Limb (tissue), 2 donors: ENCODE results near the gene UPF1.

Experiments used
- DNase-seq, 2 donors: peaks; one replicate each; pipeline ENCODE4 v3.0.0-alpha.2; 2016; ENCODE audit errors: extremely low spot score in 2 of 2

Gene UPF1

GRCh38 chr19:18871543-18871942 lies 39.8 kb downstream of the UPF1 start:
- DNase-seq, result no peak

GRCh38 chr19:18875726-18876125 lies 44.0 kb downstream of the UPF1 start:
- no peak for DNase-seq

GRCh38 chr19:18876865-18877264 lies 45.1 kb downstream of the UPF1 start:
- DNase-seq, result no peak

- DNase-seq, result no peak
Observed at GRCh38 chr19:18878058-18878797, 46.5 kb downstream of the UPF1 start.

GRCh38 chr19:18878858-18879578 lies 47.3 kb downstream of the UPF1 start:
- DNase-seq, result no peak

GRCh38 chr19:18879579-18880373 lies 48.0 kb downstream of the UPF1 start:
- no peak for DNase-seq

- no peak for DNase-seq
Observed at GRCh38 chr19:18881491-18881890, 49.7 kb downstream of the UPF1 start.

- no peak for DNase-seq
Observed at GRCh38 chr19:18883526-18884304, 52.0 kb downstream of the UPF1 start.

GRCh38 chr19:18886972-18887371 lies 55.2 kb downstream of the UPF1 start:
- no peak for DNase-seq

- no peak for DNase-seq
Observed at GRCh38 chr19:18889949-18890745, 58.4 kb downstream of the UPF1 start.

GRCh38 chr19:18893587-18894253 lies 62.0 kb downstream of the UPF1 start:
- DNase-seq, result no peak

GRCh38 chr19:18894254-18895037 lies 62.7 kb downstream of the UPF1 start:
- DNase-seq, result peak; percentile 77 to 90

GRCh38 chr19:18895038-18895823 lies 63.5 kb downstream of the UPF1 start:
- peak; percentile 5 to 72 for DNase-seq

GRCh38 chr19:18895824-18896341 lies 64.1 kb downstream of the UPF1 start, which contains the start of gene CERS1:
Gene CERS1, minus strand, starts transcription at chr19:18896158. Its CDS starts 86 bp downstream, at chr19:18896072.
- peak; percentile 11 to 79 for DNase-seq

GRCh38 chr19:18896421-18896841 lies 64.7 kb downstream of the UPF1 start:
- no peak for DNase-seq

- no peak for DNase-seq
Observed at GRCh38 chr19:18897094-18898029, 65.6 kb downstream of the UPF1 start.

GRCh38 chr19:18898081-18898606 lies 66.4 kb downstream of the UPF1 start:
- DNase-seq, result no peak
